Ectodermal cell (in vitro differentiated cells): ENCODE results near the gene GYPC.
"Not testable (repeated sequence)": the region's sequence is repeated elsewhere in the genome, so short reads cannot be mapped to it uniquely, and the experiment has no call there.

Experiments
- H3K27ac ChIP-seq: 2 replicates; pipeline ENCODE4 v1.7.0; 2013; ENCODE audit warnings: mild to moderate bottlenecking, low read depth, low read length; ENCODE audit not compliant: insufficient read depth, poor library complexity, severe bottlenecking
- H3K27me3 ChIP-seq: 2 replicates; pipeline ENCODE4 v1.7.0; 2013; ENCODE audit warnings: mild to moderate bottlenecking, low read length; ENCODE audit not compliant: insufficient read depth, control insufficient read depth, poor library complexity, severe bottlenecking
- H3K36me3 ChIP-seq: one replicate; pipeline ENCODE4 v1.7.0; 2013; ENCODE audit warnings: low read length; ENCODE audit not compliant: control insufficient read depth, insufficient read depth
- H3K4me1 ChIP-seq: one replicate; pipeline ENCODE4 v1.7.0; 2013; ENCODE audit warnings: low read length; ENCODE audit not compliant: control insufficient read depth, insufficient read depth
- H3K4me3 ChIP-seq: 2 replicates; pipeline ENCODE4 v1.7.0; 2013; ENCODE audit warnings: low read depth, low read length, control low read depth; ENCODE audit not compliant: insufficient read depth
- H3K9me3 ChIP-seq: 2 replicates; pipeline ENCODE4 v1.7.0; 2013; ENCODE audit warnings: mild to moderate bottlenecking, low read length, moderate library complexity; ENCODE audit not compliant: control insufficient read depth
- WGBS, 2 experiments: methylation state at CpG; one replicate each; pipeline ENCODE4 v1.1.7; 2013; ENCODE audit warnings: missing lambda C conversion rate in 2 of 2; 5-methylcytosine and 5-hydroxymethylcytosine counted together

GYPC gene

GRCh38 chr2:126638746-126639145 is 17.2 kb upstream of the GYPC start:
- Histone ChIP-seq H3K9me3 (no peaks in the 10 kb centered on the region), H3K36me3 (no peaks in the 10 kb centered on the region), H3K27ac (no peak overlapping the region), H3K4me3 (no peak overlapping the region), H3K27me3 (no peaks in the 10 kb centered on the region), H3K4me1 (peaks cover 7% of the 10 kb centered on the region)
- 92 to 93% methylated on average over 5 to 6 of the region's 6 CpGs for WGBS, 2 experiments

GRCh38 chr2:126639276-126639675 is 16.7 kb upstream of the GYPC start:
- 90 to 93% methylated on average over 3 of the region's 3 CpGs for WGBS, 2 experiments
- no peaks in the 10 kb centered on the region for H3K9me3 ChIP-seq

GRCh38 chr2:126641294-126641693 is 14.7 kb upstream of the GYPC start:
- not testable (repeated sequence) for H3K27me3 ChIP-seq, H3K4me1 ChIP-seq, H3K36me3 ChIP-seq, H3K27ac ChIP-seq, H3K9me3 ChIP-seq, H3K4me3 ChIP-seq
- WGBS, 2 experiments, result 90 to 94% methylated on average over 9 of the region's 9 CpGs

More at GRCh38 chr2:126639276-126639675, 16.7 kb upstream of the GYPC start:
- H3K4me1 ChIP-seq, result peaks cover 8% of the 10 kb centered on the region
- H3K27me3 ChIP-seq, result no peaks in the 10 kb centered on the region
- H3K27ac ChIP-seq, result no peak overlapping the region
- H3K4me3 ChIP-seq, result no peak overlapping the region
- H3K36me3 ChIP-seq, result no peaks in the 10 kb centered on the region

GRCh38 chr2:126642031-126642430 is 13.9 kb upstream of the GYPC start:
- Histone ChIP-seq H3K9me3 (no peaks in the 10 kb centered on the region), H3K27me3 (no peaks in the 10 kb centered on the region), H3K27ac (no peak overlapping the region), H3K4me1 (peaks cover 8% of the 10 kb centered on the region), H3K36me3 (no peaks in the 10 kb centered on the region), H3K4me3 (no peak overlapping the region)
- 78 to 86% methylated on average over 4 of the region's 4 CpGs for WGBS, 2 experiments

GRCh38 chr2:126643431-126643830 is 12.5 kb upstream of the GYPC start:
- Histone ChIP-seq H3K36me3 (no peaks in the 10 kb centered on the region), H3K27ac (no peak overlapping the region), H3K4me3 (no peak overlapping the region), H3K27me3 (no peaks in the 10 kb centered on the region), H3K9me3 (no peaks in the 10 kb centered on the region), H3K4me1 (peaks cover 8% of the 10 kb centered on the region)
- WGBS, 2 experiments, result 64 to 84% methylated on average over 6 of the region's 6 CpGs

GRCh38 chr2:126643972-126644371 is 12.0 kb upstream of the GYPC start:
- Histone ChIP-seq H3K27ac (no peak overlapping the region), H3K36me3 (no peaks in the 10 kb centered on the region), H3K4me1 (peaks cover 8% of the 10 kb centered on the region), H3K27me3 (no peaks in the 10 kb centered on the region), H3K9me3 (no peaks in the 10 kb centered on the region), H3K4me3 (no peak overlapping the region)
- WGBS, 2 experiments, result 77 to 78% methylated on average over 3 of the region's 3 CpGs

- WGBS, 2 experiments, result 70 to 87% methylated on average over 2 of the region's 2 CpGs
- no peaks in the 10 kb centered on the region for H3K27me3 ChIP-seq
- H3K9me3 ChIP-seq, result no peaks in the 10 kb centered on the region
- peaks cover 8% of the 10 kb centered on the region for H3K4me1 ChIP-seq
- no peak overlapping the region for H3K4me3 ChIP-seq
- no peaks in the 10 kb centered on the region for H3K36me3 ChIP-seq
- H3K27ac ChIP-seq, result no peak overlapping the region
Observed at GRCh38 chr2:126644630-126645191, 11.2 kb upstream of the GYPC start.

- Histone ChIP-seq H3K4me3 (no peak overlapping the region), H3K4me1 (peaks cover 8% of the 10 kb centered on the region), H3K27ac (no peak overlapping the region), H3K9me3 (no peaks in the 10 kb centered on the region), H3K36me3 (no peaks in the 10 kb centered on the region), H3K27me3 (no peaks in the 10 kb centered on the region)
- 90 to 93% methylated on average over 1 of the region's 1 CpG for WGBS, 2 experiments
Observed at GRCh38 chr2:126645211-126645618, 10.7 kb upstream of the GYPC start.

GRCh38 chr2:126646026-126646425 is 9.9 kb upstream of the GYPC start:
- Histone ChIP-seq H3K27ac (no peak overlapping the region), H3K4me3 (no peak overlapping the region), H3K27me3 (no peaks in the 10 kb centered on the region), H3K9me3 (no peaks in the 10 kb centered on the region), H3K4me1 (peaks cover 8% of the 10 kb centered on the region), H3K36me3 (no peaks in the 10 kb centered on the region)
- 93 to 94% methylated on average over 3 of the region's 3 CpGs for WGBS, 2 experiments

GRCh38 chr2:126647714-126648344 is 8.1 kb upstream of the GYPC start:
- H3K9me3 ChIP-seq, H3K27me3 ChIP-seq, H3K4me3 ChIP-seq, H3K4me1 ChIP-seq, H3K36me3 ChIP-seq, H3K27ac ChIP-seq: not testable (repeated sequence)
- WGBS, 2 experiments, result 88 to 90% methylated on average over 1 of the region's 1 CpG
